ENCODE results near the gene TDRD7. TPM values are rescaled to one million over a fixed set of nuclear protein-coding genes. Genes with fewer than 3 reads are reported as not detected.

Gene TDRD7
- total and polyA plus RNA-seq, 2 experiments from 2014 or later = 10.4 to 18.2 TPM

- Histone ChIP-seq H3K9me3 (ENCODE audit: low read depth) (no peaks in the 10 kb centered on the region), H3K4me3 (no peak overlapping the region), H3K27ac (no peak overlapping the region), H3K4me1 (ENCODE audit: insufficient read depth) (no peaks in the 10 kb centered on the region), H3K79me2 (no peaks in the 10 kb centered on the region), H2AFZ (no peak overlapping the region), H4K20me1 (ENCODE audit: insufficient read depth, poor library complexity, severe bottlenecking) (no peaks in the 10 kb centered on the region), H3K9me2 (replicated peaks; ENCODE audit: insufficient read depth) (no peaks in the 10 kb centered on the region), H3K27me3 (no peaks in the 10 kb centered on the region), H3K36me3 (replicated peaks; ENCODE audit: insufficient read depth, low read depth) (no peaks in the 10 kb centered on the region), H3K4me2 (no peak overlapping the region)
- 74% methylated on average over 8 of the region's 8 CpGs for WGBS (ENCODE audit: low lambda C conversion rate, missing lambda C conversion rate)
- TF ChIP-seq EZH2phosphoT487 (IDR thresholded peaks at IDR 0.05; ENCODE audit: low read depth, severe bottlenecking, unreplicated experiment) (no peak), CTCF (IDR thresholded peaks at IDR 0.05; ENCODE audit: poor library complexity) (no peak), EZH2 (IDR thresholded peaks at IDR 0.05; ENCODE audit: borderline replicate concordance) (no peak)
- DNase-seq (ENCODE audit: low spot score) = no peak
Observed at GRCh38 chr9:97545486-97545885, 133.6 kb downstream of the TDRD7 start.

Small RNA genes within 50 kb of the gene (microRNA-seq; reads per million reads assigned to microRNA genes)
- not detected for gene MIR1302-8

Small RNA genes within 50 kb of the gene (small RNA-seq; reads per million reads assigned to genes)
- gene MIR1302-8 = not detected

Other genes with a start within 250 kb of the TDRD7 start
- 0.57 and 2.3 TPM in 2 replicates for gene CCDC180, start 104.4 kb upstream of the TDRD7 start, total RNA-seq
- gene CCDC180, start 104.4 kb upstream of the TDRD7 start, polyA plus RNA-seq = 0.83 and 1.3 TPM in 2 replicates
- 0.32 and 0.47 TPM in 2 replicates for gene TMOD1, start 89.6 kb downstream of the TDRD7 start, total RNA-seq
- gene TMOD1, start 89.6 kb downstream of the TDRD7 start, polyA plus RNA-seq = 0.47 and 3.5 TPM in 2 replicates
- gene TSTD2, start 221.3 kb downstream of the TDRD7 start, total RNA-seq = 17.0 and 19.0 TPM in 2 replicates
- gene TSTD2, start 221.3 kb downstream of the TDRD7 start, polyA plus RNA-seq = 4.3 and 11.2 TPM in 2 replicates
- 30.3 and 33.0 TPM in 2 replicates for gene NCBP1, start 221.7 kb downstream of the TDRD7 start, total RNA-seq
- gene NCBP1, start 221.7 kb downstream of the TDRD7 start, polyA plus RNA-seq = 22.6 and 27.6 TPM in 2 replicates

Data from hepatocyte (in vitro differentiated cells).